Loucy (cell line): ENCODE data around the gene NOL4L.

Experiments used
- H2AFZ ChIP-seq: fragments of 200-600 bp; sonication (generic); 2 replicates; pipeline ENCODE4 v1.6.0; 2016; ENCODE audit warnings: antibody characterized with exemption, mild to moderate bottlenecking, low read length, moderate library complexity
- H3F3A ChIP-seq: fragments of 200-600 bp; 2 replicates; pipeline ENCODE4 v1.6.0; 2016; ENCODE audit warnings: antibody characterized with exemption, low read depth, mild to moderate bottlenecking
- H3K27me3 ChIP-seq: fragments of 200-600 bp; sonication (generic); 2 replicates; pipeline ENCODE4 v1.6.1; 2014; ENCODE audit warnings: low read length, mild to moderate bottlenecking; ENCODE audit not compliant: insufficient read depth, poor library complexity, severe bottlenecking
- H3K36me3 ChIP-seq: fragments of 200-600 bp; sonication (generic); 2 replicates; pipeline ENCODE4 v1.6.1; 2016; ENCODE audit warnings: low read length; ENCODE audit not compliant: insufficient read depth
- H3K4me1 ChIP-seq: fragments of 200-600 bp; sonication (generic); 2 replicates; pipeline ENCODE4 v1.5.1; 2014; ENCODE audit warnings: low read length, mild to moderate bottlenecking; ENCODE audit not compliant: insufficient read depth, poor library complexity, severe bottlenecking
- H3K4me2 ChIP-seq: fragments of 200-600 bp; sonication (generic); 2 replicates; pipeline ENCODE4 v1.6.0; 2014; ENCODE audit warnings: antibody characterized with exemption, low read length, low read depth, mild to moderate bottlenecking; ENCODE audit not compliant: poor library complexity, severe bottlenecking
- H3K4me3 ChIP-seq: fragments of 200-600 bp; sonication (generic); 2 replicates; pipeline ENCODE4 v1.5.1; 2014; ENCODE audit warnings: low read length, mild to moderate bottlenecking, mixed read lengths; ENCODE audit not compliant: poor library complexity, severe bottlenecking
- H3K79me2 ChIP-seq: fragments of 200-600 bp; sonication (generic); 2 replicates; pipeline ENCODE4 v1.6.1; 2014; ENCODE audit warnings: low read length; ENCODE audit not compliant: insufficient read depth
- H3K9ac ChIP-seq: fragments of 200-600 bp; sonication (generic); 2 replicates; pipeline ENCODE4 v1.6.0; 2014; ENCODE audit warnings: mild to moderate bottlenecking, low read depth, low read length, moderate library complexity; ENCODE audit not compliant: poor library complexity, severe bottlenecking
- H3K9me2 ChIP-seq: fragments of 200-600 bp; sonication (generic); replicated peaks from 2 replicates; pipeline ENCODE4 v1.6.1; 2016; ENCODE audit warnings: low read depth, low read length, mixed read lengths
- H3K9me3 ChIP-seq: fragments of 200-600 bp; sonication (generic); 2 replicates; pipeline ENCODE4 v1.6.1; 2014; ENCODE audit warnings: mild to moderate bottlenecking, antibody characterized with exemption, low read length, low read depth; ENCODE audit not compliant: insufficient read depth
- H4K20me1 ChIP-seq: fragments of 200-600 bp; sonication (generic); 2 replicates; pipeline ENCODE4 v1.6.0; 2014; ENCODE audit warnings: antibody characterized with exemption, low read length, mild to moderate bottlenecking; ENCODE audit not compliant: insufficient read depth, poor library complexity, severe bottlenecking
- CTCF ChIP-seq: fragments of 200-600 bp; sonication (generic); conservative IDR thresholded peaks from 2 replicates; pipeline ENCODE4 v1.5.1; 2014; ENCODE audit warnings: mild to moderate bottlenecking, antibody characterized with exemption, low read length
- EZH2phosphoT487 ChIP-seq: fragments of 200-600 bp; IDR thresholded peaks from 2 replicates; pipeline ENCODE4 v1.6.1; 2018; ENCODE audit warnings: antibody characterized with exemption, mild to moderate bottlenecking, moderate library complexity, borderline replicate concordance

NOL4L gene

GRCh38 chr20:32600681-32601237, 15.6 kb upstream of the NOL4L start:
- Histone ChIP-seq H3K36me3 (no peaks in the 10 kb centered on the region), H3F3A (no peaks in the 10 kb centered on the region), H3K4me2 (no peak overlapping the region), H3K4me3 (no peak overlapping the region), H4K20me1 (no peaks in the 10 kb centered on the region), H3K79me2 (no peaks in the 10 kb centered on the region), H2AFZ (no peak overlapping the region), H3K27me3 (no peaks in the 10 kb centered on the region), H3K9ac (no peak overlapping the region), H3K9me3 (no peaks in the 10 kb centered on the region), H3K4me1 (peaks cover 10% of the 10 kb centered on the region), H3K9me2 (no peaks in the 10 kb centered on the region)
- TF ChIP-seq EZH2phosphoT487 (no peak), CTCF (no peak)

GRCh38 chr20:32599783-32600340, 14.7 kb upstream of the NOL4L start:
- Histone ChIP-seq H3K4me2 (no peak overlapping the region), H3K9me2 (no peaks in the 10 kb centered on the region), H3K79me2 (no peaks in the 10 kb centered on the region), H3K9me3 (no peaks in the 10 kb centered on the region), H3K9ac (no peak overlapping the region), H3K36me3 (no peaks in the 10 kb centered on the region), H4K20me1 (no peaks in the 10 kb centered on the region), H3F3A (no peaks in the 10 kb centered on the region), H3K27me3 (no peaks in the 10 kb centered on the region), H3K4me1 (peaks cover 6% of the 10 kb centered on the region), H3K4me3 (no peak overlapping the region), H2AFZ (no peak overlapping the region)
- TF ChIP-seq EZH2phosphoT487, result no peak
- no peak for TF ChIP-seq CTCF

GRCh38 chr20:32598606-32599005, 13.5 kb upstream of the NOL4L start:
- Histone ChIP-seq H3K27me3 (no peaks in the 10 kb centered on the region), H2AFZ (no peak overlapping the region), H3K36me3 (no peaks in the 10 kb centered on the region), H3F3A (no peaks in the 10 kb centered on the region), H3K79me2 (no peaks in the 10 kb centered on the region), H4K20me1 (no peaks in the 10 kb centered on the region), H3K4me3 (no peak overlapping the region), H3K4me2 (no peak overlapping the region), H3K9ac (no peak overlapping the region), H3K9me2 (no peaks in the 10 kb centered on the region), H3K9me3 (no peaks in the 10 kb centered on the region), H3K4me1 (peaks cover 6% of the 10 kb centered on the region)
- no peak for TF ChIP-seq CTCF
- no peak for TF ChIP-seq EZH2phosphoT487
